Astrocyte (in vitro differentiated cells and primary cell): Measurements from ENCODE around the gene APP. TPM values are rescaled to one million over a fixed set of nuclear protein-coding genes. Genes with fewer than 3 reads are reported as not detected.

Experiments
- DNase-seq: peaks from one replicate; pipeline ENCODE4 v3.0.0-alpha.2; 2010; ENCODE audit warnings: low read depth
- FAIRE-seq: peaks from 2 replicates; lab custom pipeline; 2011; peaks lifted over from hg19 to GRCh38; lab: Jason Lieb, UNC
- H2AFZ ChIP-seq: 2 replicates; pipeline ENCODE4 v1.6.0; 2012; ENCODE audit warnings: low read depth, low read length, inconsistent platforms
- H3K27ac ChIP-seq: 2 replicates; pipeline ENCODE4 v1.5.1; 2011; ENCODE audit warnings: low read depth, low read length, inconsistent platforms
- H3K27me3 ChIP-seq: 2 replicates; pipeline ENCODE4 v1.6.0; 2011; ENCODE audit warnings: low read length, inconsistent platforms; ENCODE audit not compliant: insufficient read depth
- H3K36me3 ChIP-seq: 2 replicates; pipeline ENCODE4 v1.5.1; 2011; ENCODE audit warnings: low read length, inconsistent platforms; ENCODE audit not compliant: insufficient read depth
- H3K4me1 ChIP-seq: 2 replicates; pipeline ENCODE4 v1.5.1; 2011; ENCODE audit warnings: low read length, inconsistent platforms; ENCODE audit not compliant: insufficient read depth
- H3K4me2 ChIP-seq: 2 replicates; pipeline ENCODE4 v1.6.0; 2012; ENCODE audit warnings: low read length, inconsistent platforms
- H3K4me3 ChIP-seq: 2 replicates; pipeline ENCODE4 v1.5.1; 2011; ENCODE audit warnings: low read depth, mild to moderate bottlenecking, low read length, inconsistent platforms; ENCODE audit not compliant: insufficient read depth
- H3K79me2 ChIP-seq: 2 replicates; pipeline ENCODE4 v1.6.0; 2012; ENCODE audit warnings: mild to moderate bottlenecking, low read length, inconsistent platforms; ENCODE audit not compliant: insufficient read depth
- H3K9ac ChIP-seq: 2 replicates; pipeline ENCODE4 v1.6.0; 2012; ENCODE audit warnings: mild to moderate bottlenecking, low read length, inconsistent platforms
- H3K9me3 ChIP-seq: 2 replicates; pipeline ENCODE4 v1.5.1; 2012; ENCODE audit warnings: low read depth, mild to moderate bottlenecking, low read length, inconsistent platforms; ENCODE audit not compliant: insufficient read depth
- H4K20me1 ChIP-seq: 2 replicates; pipeline ENCODE4 v1.6.0; 2012; ENCODE audit warnings: low read length, inconsistent platforms; ENCODE audit not compliant: insufficient read depth
- H3K27ac Mint-ChIP-seq: one replicate; pipeline ENCODE4 v1.8.0; 2021; ENCODE audit warnings: mild to moderate bottlenecking, mixed read lengths; ENCODE audit not compliant: unreplicated experiment
- H3K27me3 Mint-ChIP-seq: one replicate; pipeline ENCODE4 v1.8.0; 2021; ENCODE audit warnings: low read depth, mixed read lengths; ENCODE audit not compliant: unreplicated experiment
- H3K36me3 Mint-ChIP-seq: one replicate; pipeline ENCODE4 v1.8.0; 2021; ENCODE audit warnings: low read depth, mixed read lengths; ENCODE audit not compliant: unreplicated experiment
- H3K4me1 Mint-ChIP-seq: one replicate; pipeline ENCODE4 v1.8.0; 2021; ENCODE audit warnings: low read depth, mixed read lengths; ENCODE audit not compliant: unreplicated experiment
- H3K4me3 Mint-ChIP-seq: one replicate; pipeline ENCODE4 v1.8.0; 2021; ENCODE audit warnings: mild to moderate bottlenecking, moderate library complexity, mixed read lengths; ENCODE audit not compliant: unreplicated experiment
- H3K9me3 Mint-ChIP-seq: one replicate; pipeline ENCODE4 v1.8.0; 2021; ENCODE audit warnings: mild to moderate bottlenecking, mixed read lengths; ENCODE audit not compliant: unreplicated experiment
- EZH2 ChIP-seq: IDR thresholded peaks from 2 replicates; pipeline ENCODE4 v1.6.1; 2012; ENCODE audit warnings: mild to moderate bottlenecking, low read length, inconsistent platforms; ENCODE audit not compliant: insufficient read depth
- total RNA-seq: library from RNA; stranded (reverse); gene quantifications from 2 replicates; pipeline ENCODE4 v1.2.1, GENCODE V29; 2021
- TF ChIP-seq, protein P1 (sequence below): IDR thresholded peaks from 2 replicates; pipeline ENCODE4 v1.5.1; 2011; ENCODE audit warnings: low read depth, mild to moderate bottlenecking, inconsistent platforms, low read length, moderate library complexity; ENCODE audit not compliant: insufficient read depth

Gene APP
- total RNA-seq, 1 donor from 2014 or later: 823 TPM

DNA sequence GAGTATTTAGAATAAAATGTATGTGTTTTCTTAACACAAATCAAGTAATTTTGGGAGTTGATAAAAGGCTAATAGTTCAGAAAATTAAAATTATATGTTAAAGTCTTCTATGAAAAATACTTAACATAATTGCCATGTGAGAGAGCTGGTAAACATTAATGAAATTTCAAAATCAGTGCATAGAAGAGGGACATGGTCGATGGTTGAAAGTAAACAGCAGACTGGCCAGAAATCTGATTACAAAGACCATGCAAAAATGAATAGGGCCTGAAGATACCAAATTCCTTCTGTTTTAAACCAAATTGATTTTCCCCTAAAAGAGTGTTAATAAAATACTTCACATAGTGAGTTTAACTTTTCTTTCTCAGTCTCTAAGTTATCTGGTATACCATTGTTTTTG lies 307.5 kb downstream of the APP start:
- Histone ChIP-seq H3K4me3 (no peak overlapping the region), H3K4me2 (no peak overlapping the region), H3K36me3 (no peaks in the 10 kb centered on the region), H3K79me2 (no peaks in the 10 kb centered on the region), H2AFZ (no peak overlapping the region), H3K4me1 (no peaks in the 10 kb centered on the region), H3K27ac (no peak overlapping the region), H3K9me3 (no peaks in the 10 kb centered on the region), H3K9ac (no peak overlapping the region), H4K20me1 (no peaks in the 10 kb centered on the region), H3K27me3 (peaks cover 3% of the 10 kb centered on the region)
- no peak overlapping the region for H3K27ac Mint-ChIP-seq
- TF ChIP-seq EZH2: no peak
- TF ChIP-seq, protein P1, sequence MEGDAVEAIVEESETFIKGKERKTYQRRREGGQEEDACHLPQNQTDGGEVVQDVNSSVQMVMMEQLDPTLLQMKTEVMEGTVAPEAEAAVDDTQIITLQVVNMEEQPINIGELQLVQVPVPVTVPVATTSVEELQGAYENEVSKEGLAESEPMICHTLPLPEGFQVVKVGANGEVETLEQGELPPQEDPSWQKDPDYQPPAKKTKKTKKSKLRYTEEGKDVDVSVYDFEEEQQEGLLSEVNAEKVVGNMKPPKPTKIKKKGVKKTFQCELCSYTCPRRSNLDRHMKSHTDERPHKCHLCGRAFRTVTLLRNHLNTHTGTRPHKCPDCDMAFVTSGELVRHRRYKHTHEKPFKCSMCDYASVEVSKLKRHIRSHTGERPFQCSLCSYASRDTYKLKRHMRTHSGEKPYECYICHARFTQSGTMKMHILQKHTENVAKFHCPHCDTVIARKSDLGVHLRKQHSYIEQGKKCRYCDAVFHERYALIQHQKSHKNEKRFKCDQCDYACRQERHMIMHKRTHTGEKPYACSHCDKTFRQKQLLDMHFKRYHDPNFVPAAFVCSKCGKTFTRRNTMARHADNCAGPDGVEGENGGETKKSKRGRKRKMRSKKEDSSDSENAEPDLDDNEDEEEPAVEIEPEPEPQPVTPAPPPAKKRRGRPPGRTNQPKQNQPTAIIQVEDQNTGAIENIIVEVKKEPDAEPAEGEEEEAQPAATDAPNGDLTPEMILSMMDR: no peak
- H3K27me3 Mint-ChIP-seq: no peaks in the 10 kb centered on the region
- DNase-seq (no peak), FAIRE-seq (no peak)
- H3K4me3 Mint-ChIP-seq: no peak overlapping the region
- no peaks in the 10 kb centered on the region for H3K4me1 Mint-ChIP-seq
- H3K36me3 Mint-ChIP-seq: no peaks in the 10 kb centered on the region
- no peaks in the 10 kb centered on the region for H3K9me3 Mint-ChIP-seq

DNA sequence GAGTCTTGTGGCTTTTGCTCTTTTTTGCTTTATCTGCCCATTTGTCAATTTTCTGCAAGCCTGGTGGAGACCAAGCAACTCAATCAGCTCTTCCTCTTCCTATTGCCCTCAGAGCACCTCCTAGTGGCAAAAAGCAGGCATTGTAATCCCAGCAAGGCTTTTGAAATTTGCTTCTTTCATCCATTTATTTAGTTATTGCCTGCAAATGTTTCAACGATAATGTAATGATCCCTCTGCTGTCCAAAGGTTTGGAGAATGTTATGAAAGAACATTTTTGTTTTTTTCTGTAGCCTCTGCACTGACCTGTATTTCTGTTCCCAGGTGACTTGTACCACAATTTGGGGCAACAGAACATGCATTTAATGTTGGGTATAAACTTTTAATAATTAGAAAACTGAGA lies 308.0 kb downstream of the APP start:
- Histone ChIP-seq H3K9me3 (no peaks in the 10 kb centered on the region), H3K27me3 (peaks cover 3% of the 10 kb centered on the region), H3K27ac (no peak overlapping the region), H3K4me1 (no peaks in the 10 kb centered on the region), H3K4me3 (no peak overlapping the region), H2AFZ (no peak overlapping the region), H3K9ac (no peak overlapping the region), H3K36me3 (no peaks in the 10 kb centered on the region), H3K4me2 (no peak overlapping the region), H3K79me2 (no peaks in the 10 kb centered on the region), H4K20me1 (no peaks in the 10 kb centered on the region)
- no peaks in the 10 kb centered on the region for H3K4me1 Mint-ChIP-seq
- no peaks in the 10 kb centered on the region for H3K36me3 Mint-ChIP-seq
- H3K27ac Mint-ChIP-seq: no peak overlapping the region
- no peak for TF ChIP-seq EZH2
- TF ChIP-seq, protein P1: peak; percentile 79
- peak; percentile 12 for DNase-seq
- no peaks in the 10 kb centered on the region for H3K9me3 Mint-ChIP-seq
- FAIRE-seq: no peak
- H3K4me3 Mint-ChIP-seq: no peak overlapping the region
- H3K27me3 Mint-ChIP-seq: no peaks in the 10 kb centered on the region

DNA sequence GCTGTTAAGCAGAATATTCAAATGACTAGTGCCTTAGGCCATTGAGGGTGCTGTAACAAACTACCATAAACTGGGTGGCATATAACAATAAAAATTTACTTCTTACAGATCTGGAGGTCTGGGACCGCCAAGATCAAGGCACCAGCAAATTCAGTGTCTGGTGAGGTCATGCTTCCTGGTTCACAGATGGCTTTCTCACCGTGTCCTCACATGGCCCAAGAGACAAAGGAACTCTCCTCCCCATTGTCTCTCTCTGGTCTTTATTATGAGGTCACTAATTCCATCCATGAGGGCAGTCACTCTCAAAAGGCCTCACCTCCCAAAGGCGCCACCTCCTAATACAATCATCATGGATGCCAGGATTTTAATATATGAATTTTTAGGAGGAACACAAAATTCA lies 308.5 kb downstream of the APP start:
- Histone ChIP-seq H4K20me1 (no peaks in the 10 kb centered on the region), H3K27me3 (peaks cover 3% of the 10 kb centered on the region), H3K4me2 (no peak overlapping the region), H3K9me3 (no peaks in the 10 kb centered on the region), H3K79me2 (no peaks in the 10 kb centered on the region), H3K9ac (no peak overlapping the region), H2AFZ (no peak overlapping the region), H3K4me1 (no peaks in the 10 kb centered on the region), H3K4me3 (no peak overlapping the region), H3K27ac (no peak overlapping the region), H3K36me3 (no peaks in the 10 kb centered on the region)
- Mint-ChIP-seq H3K4me1 (no peaks in the 10 kb centered on the region), H3K4me3 (no peak overlapping the region), H3K27me3 (no peaks in the 10 kb centered on the region), H3K9me3 (no peaks in the 10 kb centered on the region), H3K27ac (no peak overlapping the region), H3K36me3 (no peaks in the 10 kb centered on the region)
- no peak for FAIRE-seq
- TF ChIP-seq EZH2: no peak
- TF ChIP-seq, protein P1: no peak
- no peak for DNase-seq
